MM.1S (cell line): Measurements from ENCODE around the gene TNFRSF4.

Experiments
- EZH2phosphoT487 ChIP-seq: fragments of 300-600 bp; sonication (generic); IDR thresholded peaks from 2 replicates; pipeline ENCODE4 v1.6.1; 2018; ENCODE audit warnings: antibody characterized with exemption, low read length
- TF ChIP-seq, protein P1 (sequence below): fragments of 300-600 bp; sonication (generic); IDR thresholded peaks from 2 replicates; pipeline ENCODE4 v1.5.1; 2016; ENCODE audit warnings: antibody characterized with exemption, low read length, mixed read lengths

GRCh38 chr1:1227386-1227785, 13.4 kb upstream of the TNFRSF4 start:
- TF ChIP-seq, protein P1, sequence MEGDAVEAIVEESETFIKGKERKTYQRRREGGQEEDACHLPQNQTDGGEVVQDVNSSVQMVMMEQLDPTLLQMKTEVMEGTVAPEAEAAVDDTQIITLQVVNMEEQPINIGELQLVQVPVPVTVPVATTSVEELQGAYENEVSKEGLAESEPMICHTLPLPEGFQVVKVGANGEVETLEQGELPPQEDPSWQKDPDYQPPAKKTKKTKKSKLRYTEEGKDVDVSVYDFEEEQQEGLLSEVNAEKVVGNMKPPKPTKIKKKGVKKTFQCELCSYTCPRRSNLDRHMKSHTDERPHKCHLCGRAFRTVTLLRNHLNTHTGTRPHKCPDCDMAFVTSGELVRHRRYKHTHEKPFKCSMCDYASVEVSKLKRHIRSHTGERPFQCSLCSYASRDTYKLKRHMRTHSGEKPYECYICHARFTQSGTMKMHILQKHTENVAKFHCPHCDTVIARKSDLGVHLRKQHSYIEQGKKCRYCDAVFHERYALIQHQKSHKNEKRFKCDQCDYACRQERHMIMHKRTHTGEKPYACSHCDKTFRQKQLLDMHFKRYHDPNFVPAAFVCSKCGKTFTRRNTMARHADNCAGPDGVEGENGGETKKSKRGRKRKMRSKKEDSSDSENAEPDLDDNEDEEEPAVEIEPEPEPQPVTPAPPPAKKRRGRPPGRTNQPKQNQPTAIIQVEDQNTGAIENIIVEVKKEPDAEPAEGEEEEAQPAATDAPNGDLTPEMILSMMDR, result no peak
- no peak for TF ChIP-seq EZH2phosphoT487
